CD8-positive, alpha-beta memory T cell (primary cell): ENCODE measurements around the gene RFNG. TPM values are rescaled to one million over a fixed set of nuclear protein-coding genes. Genes with fewer than 3 reads are reported as not detected.
"Not testable (repeated sequence)": the region's sequence is repeated elsewhere in the genome, so short reads cannot be mapped to it uniquely, and the experiment has no call there.

Experiments used
- CTCF ChIA-PET: fragments of 350-600 bp; sonication (Branson Sonifier 250); formaldehyde crosslinking; loops from one replicate; lab custom pipeline; 2021; ENCODE audit warnings: antibody characterized with exemption; lab: Charles Lee
- POLR2A ChIA-PET: fragments of 350-600 bp; sonication (Branson Sonifier 250); formaldehyde crosslinking; loops from one replicate; lab custom pipeline; 2021; ENCODE audit warnings: antibody characterized with exemption; lab: Charles Lee
- DNase-seq, 5 donors: peaks; one replicate each; pipeline versions ENCODE4 v3.0.0 to v3.0.0-alpha.2; 2020 to 2022; ENCODE audit warnings: mixed read lengths in 1 of 5
- H3K27ac ChIP-seq: one replicate; pipeline ENCODE4 v1.7.0; 2013; ENCODE audit warnings: low read depth, mild to moderate bottlenecking, low read length, moderate library complexity
- H3K27me3 ChIP-seq: 2 replicates; pipeline ENCODE4 v1.7.0; 2013; ENCODE audit warnings: low read length, mild to moderate bottlenecking; ENCODE audit not compliant: insufficient read depth, poor library complexity, severe bottlenecking
- H3K36me3 ChIP-seq: 2 replicates; pipeline ENCODE4 v1.7.0; 2013; ENCODE audit warnings: mild to moderate bottlenecking, low read length, moderate library complexity; ENCODE audit not compliant: insufficient read depth
- H3K4me1 ChIP-seq: 2 replicates; pipeline ENCODE4 v1.7.0; 2013; ENCODE audit warnings: mild to moderate bottlenecking, low read length, moderate library complexity; ENCODE audit not compliant: insufficient read depth
- H3K4me3 ChIP-seq: 2 replicates; pipeline ENCODE4 v1.7.0; 2013; ENCODE audit warnings: mild to moderate bottlenecking, low read length
- H3K9me3 ChIP-seq: 2 replicates; pipeline ENCODE4 v1.7.0; 2013; ENCODE audit warnings: mild to moderate bottlenecking, low read length
- H3K27ac Mint-ChIP-seq, 8 donors: one replicate each; pipeline ENCODE4 v1.8.0; 2020 to 2021; ENCODE audit warnings: mixed read lengths in 8 of 8, mild to moderate bottlenecking in 6 of 8, inconsistent platforms in 3 of 8, moderate library complexity in 3 of 8
- H3K27me3 Mint-ChIP-seq, 2 donors: one replicate each; pipeline ENCODE4 v1.8.0; 2020 to 2021; ENCODE audit warnings: mixed read lengths in 2 of 2, mild to moderate bottlenecking in 1 of 2, moderate library complexity in 1 of 2
- H3K36me3 Mint-ChIP-seq, 3 donors: one replicate each; pipeline ENCODE4 v1.8.0; 2020 to 2021; ENCODE audit warnings: mixed read lengths in 3 of 3, inconsistent platforms in 1 of 3, mild to moderate bottlenecking in 1 of 3
- H3K4me1 Mint-ChIP-seq, 3 donors: one replicate each; pipeline ENCODE4 v1.8.0; 2020 to 2021; ENCODE audit warnings: mixed read lengths in 3 of 3, inconsistent platforms in 1 of 3, mild to moderate bottlenecking in 1 of 3
- H3K4me3 Mint-ChIP-seq, 7 donors: one replicate each; pipeline ENCODE4 v1.8.0; 2020 to 2021; ENCODE audit warnings: mixed read lengths in 7 of 7, mild to moderate bottlenecking in 6 of 7, moderate library complexity in 4 of 7, inconsistent platforms in 2 of 7
- H3K9me3 Mint-ChIP-seq, 5 donors: one replicate each; pipeline ENCODE4 v1.8.0; 2020 to 2022; ENCODE audit warnings: mixed read lengths in 5 of 5, mild to moderate bottlenecking in 3 of 5, moderate library complexity in 2 of 5, inconsistent platforms in 1 of 5
- polyA plus RNA-seq: library from polyadenylated mRNA; unstranded; fragments of 300-500 nt; fragmentation: Illumina TruSeq; gene quantifications from one replicate; pipeline ENCODE4 v1.2.3, GENCODE V29; 2021
- total RNA-seq, 2 experiments: library from RNA; stranded (reverse); gene quantifications; one replicate each; pipeline ENCODE4 v1.2.3, GENCODE V29; 2021

The RFNG gene
- total and polyA plus RNA-seq, 3 experiments from 2014 or later: 7.3 to 19.4 (median 18.1) TPM

- CTCF ChIA-PET: no interaction called here
These were observed 5.6 kb downstream of the RFNG start for GRCh38 chr17:82045936-82046484.

GRCh38 chr17:82043507-82043906 is 8.1 kb downstream of the RFNG start:
- Histone ChIP-seq H3K4me1 (no peaks in the 10 kb centered on the region), H3K27me3 (no peaks in the 10 kb centered on the region), H3K4me3 (no peak overlapping the region), H3K36me3 (no peaks in the 10 kb centered on the region), H3K9me3 (no peaks in the 10 kb centered on the region), H3K27ac (no peak overlapping the region)
- ChIA-PET CTCF (no interaction called here), POLR2A (no interaction called here)
- Mint-ChIP-seq H3K4me3 (no peak overlapping the region), H3K4me1 (peaks cover 3 to 6% (median 5%) of the 10 kb centered on the region in 3 donors), H3K9me3 (no peaks in the 10 kb centered on the region), H3K27me3 (no peaks in the 10 kb centered on the region), H3K36me3 (peaks cover 0 to 13% (median 2%) of the 10 kb centered on the region in 3 donors), H3K27ac (no peak overlapping the region)
- DNase-seq: no peak

More at GRCh38 chr17:82045936-82046484, 5.6 kb downstream of the RFNG start:
- H3K27me3 ChIP-seq: no peaks in the 10 kb centered on the region
- H3K36me3 ChIP-seq: no peaks in the 10 kb centered on the region
- Mint-ChIP-seq H3K9me3 (no peaks in the 10 kb centered on the region), H3K36me3 (peaks cover 0 to 17% (median 2%) of the 10 kb centered on the region in 3 donors), H3K4me3 (peak overlapping the region in 1 of 7 donors; percentile 74), H3K4me1 (peaks cover 0 to 13% (median 10%) of the 10 kb centered on the region in 3 donors), H3K27ac (no peak overlapping the region), H3K27me3 (no peaks in the 10 kb centered on the region)
- peaks cover 11% of the 10 kb centered on the region for H3K4me1 ChIP-seq
- no peak for DNase-seq
- POLR2A ChIA-PET: no interaction called here
- no peaks in the 10 kb centered on the region for H3K9me3 ChIP-seq
- H3K27ac ChIP-seq: no peak overlapping the region
- no peak overlapping the region for H3K4me3 ChIP-seq

GRCh38 chr17:82042649-82043048 is 9.0 kb downstream of the RFNG start:
- Histone ChIP-seq H3K27me3 (no peaks in the 10 kb centered on the region), H3K4me1 (peaks cover 4% of the 10 kb centered on the region), H3K27ac (no peak overlapping the region), H3K4me3 (no peak overlapping the region), H3K36me3 (no peaks in the 10 kb centered on the region), H3K9me3 (no peaks in the 10 kb centered on the region)
- ChIA-PET CTCF (no interaction called here), POLR2A (no interaction called here)
- peaks cover 0 to 10% (median 2%) of the 10 kb centered on the region in 3 donors for H3K36me3 Mint-ChIP-seq
- DNase-seq: no peak
- H3K27me3 Mint-ChIP-seq: no peaks in the 10 kb centered on the region
- H3K4me1 Mint-ChIP-seq: peaks cover 8 to 10% (median 9%) of the 10 kb centered on the region in 3 donors
- H3K9me3 Mint-ChIP-seq: no peaks in the 10 kb centered on the region
- peak overlapping the region in 1 of 7 donors; percentile 49 for H3K4me3 Mint-ChIP-seq
- H3K27ac Mint-ChIP-seq: no peak overlapping the region

GRCh38 chr17:82041144-82041814 is 10.3 kb downstream of the RFNG start:
- H3K27me3 ChIP-seq: no peaks in the 10 kb centered on the region
- H3K4me1 ChIP-seq: peaks cover 11% of the 10 kb centered on the region
- Mint-ChIP-seq H3K4me3 (no peak overlapping the region), H3K27ac (peak overlapping the region in 1 of 8 donors; percentile 61), H3K4me1 (peaks cover 8 to 14% (median 12%) of the 10 kb centered on the region in 3 donors), H3K36me3 (peaks cover 0 to 1% (median 0%) of the 10 kb centered on the region in 3 donors), H3K27me3 (no peaks in the 10 kb centered on the region), H3K9me3 (no peaks in the 10 kb centered on the region)
- no peak overlapping the region for H3K4me3 ChIP-seq
- CTCF ChIA-PET: interaction anchor here (1.6 kb wide), 1 partner anchor 11 kb away, joined by 6 read pairs; no protein-coding TSS in a partner anchor
- H3K9me3 ChIP-seq: no peaks in the 10 kb centered on the region
- no peak for DNase-seq
- H3K27ac ChIP-seq: no peak overlapping the region
- H3K36me3 ChIP-seq: no peaks in the 10 kb centered on the region
- POLR2A ChIA-PET: no interaction called here

GRCh38 chr17:82039695-82040299 is 11.8 kb downstream of the RFNG start:
- peak overlapping the region in 1 of 8 donors; percentile 75 for H3K27ac Mint-ChIP-seq
- H3K36me3 Mint-ChIP-seq: peaks cover 0 to 5% (median 0%) of the 10 kb centered on the region in 3 donors
- H3K4me3 Mint-ChIP-seq: peak overlapping the region in 1 of 7 donors; percentile 49
- ChIA-PET POLR2A (no interaction called here), CTCF (interaction anchor here (1.6 kb wide), 1 partner anchor 9 kb away, joined by 6 read pairs; no protein-coding TSS in a partner anchor)
- peaks cover 15 to 27% (median 22%) of the 10 kb centered on the region in 3 donors for H3K4me1 Mint-ChIP-seq
- Histone ChIP-seq H3K27ac (no peak overlapping the region), H3K4me3 (no peak overlapping the region), H3K36me3 (no peaks in the 10 kb centered on the region), H3K27me3 (no peaks in the 10 kb centered on the region), H3K4me1 (peaks cover 16% of the 10 kb centered on the region), H3K9me3 (no peaks in the 10 kb centered on the region)
- DNase-seq: no peak
- H3K27me3 Mint-ChIP-seq: no peaks in the 10 kb centered on the region
- no peaks in the 10 kb centered on the region for H3K9me3 Mint-ChIP-seq

- POLR2A ChIA-PET: not testable (repeated sequence)
- H3K4me1 Mint-ChIP-seq: peaks cover 15 to 27% (median 22%) of the 10 kb centered on the region in 3 donors
These were observed 12.7 kb downstream of the RFNG start for GRCh38 chr17:82038796-82039409.

GRCh38 chr17:82037889-82038195 is 13.8 kb downstream of the RFNG start:
- peak overlapping the region; percentile 65 for H3K4me3 ChIP-seq
- H3K4me3 Mint-ChIP-seq: peak overlapping the region; percentile 82 to 97 (median 88)
- H3K27me3 ChIP-seq: no peaks in the 10 kb centered on the region
- peak overlapping the region; percentile 69 to 96 (median 85) for H3K27ac Mint-ChIP-seq
- H3K36me3 Mint-ChIP-seq: peaks cover 0 to 5% (median 0%) of the 10 kb centered on the region in 3 donors
- H3K9me3 Mint-ChIP-seq: no peaks in the 10 kb centered on the region
- POLR2A ChIA-PET: interaction anchor here (0.7 to 1.6 kb wide), 9 partner anchors 13 to 255 kb away, joined by 3 to 15 read pairs (median 6); partner anchors contain the start of genes CENPX, DUS1L, FASN and GPS1
- no peaks in the 10 kb centered on the region for H3K27me3 Mint-ChIP-seq
- DNase-seq: no peak
- H3K36me3 ChIP-seq: no peaks in the 10 kb centered on the region
- H3K27ac ChIP-seq: no peak overlapping the region
- peaks cover 16% of the 10 kb centered on the region for H3K4me1 ChIP-seq
- H3K4me1 Mint-ChIP-seq: peaks cover 16 to 29% (median 22%) of the 10 kb centered on the region in 3 donors
- CTCF ChIA-PET: interaction anchor here (0.6 to 2.3 kb wide), 22 partner anchors 8 to 335 kb away, joined by 3 to 23 read pairs (median 4); partner anchors contain the start of genes CCDC57, CENPX, GPS1 and LRRC45
- no peaks in the 10 kb centered on the region for H3K9me3 ChIP-seq

More at GRCh38 chr17:82038796-82039409, 12.7 kb downstream of the RFNG start:
- H3K27me3 Mint-ChIP-seq, H3K36me3 ChIP-seq, H3K9me3 Mint-ChIP-seq, H3K36me3 Mint-ChIP-seq, H3K27me3 ChIP-seq, DNase-seq, H3K4me3 ChIP-seq, H3K27ac ChIP-seq, H3K9me3 ChIP-seq: not testable (repeated sequence)
- CTCF ChIA-PET: interaction anchor here (1.3 to 2.3 kb wide), 5 partner anchors 9 to 67 kb away, joined by 3 to 23 read pairs (median 12); partner anchors contain the start of genes GPS1 and RFNG
- H3K4me1 ChIP-seq: peaks cover 16% of the 10 kb centered on the region
- H3K4me3 Mint-ChIP-seq: peak overlapping the region in 3 of 7 donors; percentile 2 to 83 (median 5)
- peak overlapping the region in 1 of 8 donors; percentile 75 for H3K27ac Mint-ChIP-seq
